GM19043 (cell line): ENCODE data around the gene PFDN6.

Source experiments
- ATAC-seq: cut with Tn5 transposase; IDR thresholded peaks from one replicate; pipeline ENCODE4 v1.9.1; 2021; ENCODE audit warnings: low read depth; ENCODE audit not compliant: unreplicated experiment

The PFDN6 gene

GRCh38 chr6:33314943-33315792, 25.8 kb downstream of the PFDN6 start:
- ATAC-seq: no peak

- ATAC-seq: no peak
Observed at GRCh38 chr6:33315793-33316602, 26.6 kb downstream of the PFDN6 start.

GRCh38 chr6:33316603-33317418, 27.4 kb downstream of the PFDN6 start:
- no peak for ATAC-seq

- ATAC-seq: no peak
Observed at GRCh38 chr6:33317419-33317668, 27.9 kb downstream of the PFDN6 start.

GRCh38 chr6:33317669-33318425, 28.4 kb downstream of the PFDN6 start, which contains the start of gene ZBTB22:
TSS of gene ZBTB22 (minus strand) at chr6:33317744. CDS start at chr6:33316916, 828 bp downstream.
- peak; percentile 56 for ATAC-seq

- ATAC-seq: no peak
Observed at GRCh38 chr6:33318426-33319073, 29.1 kb downstream of the PFDN6 start.

- no peak for ATAC-seq
Observed at GRCh38 chr6:33319939-33320314, 30.5 kb downstream of the PFDN6 start.

GRCh38 chr6:33320315-33321181, 31.1 kb downstream of the PFDN6 start:
- ATAC-seq: no peak

GRCh38 chr6:33321227-33321626, 31.8 kb downstream of the PFDN6 start:
- ATAC-seq: no peak

GRCh38 chr6:33323623-33323948, 34.2 kb downstream of the PFDN6 start:
- no peak for ATAC-seq

- ATAC-seq: no peak
Observed at GRCh38 chr6:33324125-33324524, 34.7 kb downstream of the PFDN6 start.

GRCh38 chr6:33329058-33329457, 39.7 kb downstream of the PFDN6 start:
- ATAC-seq: no peak

- no peak for ATAC-seq
Observed at GRCh38 chr6:33330736-33331135, 41.3 kb downstream of the PFDN6 start.

GRCh38 chr6:33333666-33334065, 44.3 kb downstream of the PFDN6 start:
- ATAC-seq: no peak

GRCh38 chr6:33335916-33336315, 46.5 kb downstream of the PFDN6 start:
- ATAC-seq: no peak

GRCh38 chr6:33336495-33336894, 47.1 kb downstream of the PFDN6 start:
- no peak for ATAC-seq

GRCh38 chr6:33339193-33339592, 49.8 kb downstream of the PFDN6 start:
- ATAC-seq: no peak
